Testis (tissue), 3 donors: ENCODE results near the gene BHLHE40. TPM values are rescaled to one million over a fixed set of nuclear protein-coding genes. Genes with fewer than 3 reads are reported as not detected.

Experiments used
- DNase-seq: peaks from one replicate; pipeline ENCODE4 v3.0.0-alpha.2; 2019
- H3K27ac ChIP-seq, 2 donors: fragments of 200-600 bp; sonication (generic); one replicate each; pipeline ENCODE4 v1.5.1; 2019
- H3K27me3 ChIP-seq: fragments of 200-600 bp; sonication (generic); one replicate; pipeline ENCODE4 v1.5.1; 2019
- H3K36me3 ChIP-seq: fragments of 200-600 bp; sonication (generic); one replicate; pipeline ENCODE4 v1.5.1; 2017; ENCODE audit warnings: low read depth; ENCODE audit errors: missing control alignments
- H3K4me1 ChIP-seq: fragments of 200-600 bp; sonication (generic); one replicate; pipeline ENCODE4 v1.5.1; 2019
- H3K4me3 ChIP-seq, 2 donors: fragments of 200-600 bp; sonication (generic); one replicate each; pipeline ENCODE4 v1.5.1; 2017 to 2019
- H3K9me3 ChIP-seq: fragments of 200-600 bp; sonication (generic); one replicate; pipeline ENCODE4 v1.5.1; 2017
- POLR2A ChIP-seq: fragments of 450-650 bp; IDR thresholded peaks from one replicate; pipeline ENCODE4 v1.6.1; 2017; ENCODE audit warnings: antibody characterized with exemption, mild to moderate bottlenecking, moderate library complexity
- WGBS, 2 donors: methylation state at CpG; one replicate each; pipeline ENCODE4 v1.1.5; 2018; 5-methylcytosine and 5-hydroxymethylcytosine counted together
- intact Hi-C: fragments of 100-400 bp; cut with DNase I; formaldehyde crosslinking; loops from one replicate; pipeline ENCODE4 v1.15.1; 2023; ENCODE audit warnings: low total_unique reads
- polyA plus RNA-seq: library from polyadenylated mRNA; stranded (reverse); fragments of 350-450 nt; fragmentation: Illumina TruSeq; extraction: RNeasy Lipid Tissue Mini Kit (QIAGEN cat#74804); gene quantifications from one replicate; pipeline ENCODE4 v1.2.3, GENCODE V29; 2014; ENCODE audit warnings: low read depth, low replicate concordance; ENCODE audit not compliant: insufficient read depth
- total RNA-seq, 2 donors: library from RNA; depleted of rRNA; stranded (reverse); fragments of >200 nt; gene quantifications; one replicate each; pipeline ENCODE4 v1.2.3, GENCODE V29; 2016
- TF ChIP-seq, protein P1 (sequence below), 3 experiments: fragments of 450-650 bp in 2 of 3; fragments of 200-600 bp in 1 of 3; sonication (generic) in 1 of 3; IDR thresholded peaks; one replicate each; pipeline ENCODE4 v1.5.1; 2016 to 2019; ENCODE audit warnings: antibody characterized with exemption in 3 of 3, mild to moderate bottlenecking in 2 of 3, moderate library complexity in 1 of 3

The BHLHE40 gene
- total and polyA plus RNA-seq, 3 donors from 2014 or later: 26.2 to 40.6 (median 28.7) TPM

DNA sequence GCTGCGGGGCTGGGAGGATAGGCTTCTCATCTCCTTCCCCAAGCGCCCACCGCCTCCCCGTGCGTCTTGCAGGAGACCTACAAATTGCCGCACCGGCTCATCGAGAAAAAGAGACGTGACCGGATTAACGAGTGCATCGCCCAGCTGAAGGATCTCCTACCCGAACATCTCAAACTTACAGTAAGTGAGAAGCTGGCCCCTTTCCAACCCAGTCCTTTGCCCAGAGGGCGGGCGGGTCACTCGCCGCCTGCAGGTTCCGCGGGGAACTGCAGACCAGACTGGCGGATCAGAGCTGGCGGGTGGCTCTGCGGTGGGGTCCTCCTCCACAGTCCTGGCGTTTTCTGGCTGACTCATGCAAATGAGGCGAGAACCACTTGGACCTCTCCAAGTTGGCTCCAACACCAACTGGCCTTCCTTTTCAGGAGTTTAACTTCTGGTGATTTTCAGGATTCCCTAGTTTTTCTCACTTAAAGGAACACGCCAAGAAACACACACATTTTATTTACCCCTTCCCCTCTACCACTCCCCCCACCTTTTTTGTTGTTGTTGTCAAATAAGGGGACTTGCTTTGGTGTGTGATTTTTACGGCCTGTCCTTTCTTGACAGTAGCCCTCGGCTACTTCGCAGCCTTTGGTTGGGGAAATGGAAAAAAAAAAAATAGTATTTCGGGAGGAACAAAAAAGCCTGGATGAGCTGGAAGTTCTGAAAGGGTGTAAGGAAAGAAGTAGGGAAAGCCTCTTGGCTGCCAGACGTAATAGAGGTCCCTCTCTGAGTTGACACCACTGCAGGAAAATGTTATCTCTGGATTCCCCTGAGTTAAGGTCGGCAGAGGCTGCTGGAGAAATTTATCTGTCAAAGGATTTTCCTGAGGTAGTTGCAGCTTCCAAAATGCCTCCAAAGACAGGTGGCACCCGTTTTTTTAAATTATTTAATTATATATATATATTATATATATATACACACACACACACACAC, 1.3 kb downstream of the BHLHE40 start:
- Histone ChIP-seq H3K27ac (peak overlapping the region; percentile 94 to 97), H3K4me3 (peak overlapping the region; percentile 77 to 92), H3K27me3 (no peaks in the 10 kb centered on the region), H3K9me3 (no peaks in the 10 kb centered on the region), H3K36me3 (no peaks in the 10 kb centered on the region), H3K4me1 (peaks cover 40% of the 10 kb centered on the region)
- 7 to 10% methylated on average over 19 to 32 of the region's 32 CpGs for WGBS, 2 donors
- DNase-seq: peak; percentile 93
- intact Hi-C loops: loop anchor here (10.0 kb wide), 1 partner anchor 256 kb away; no protein-coding TSS in a partner anchor
- no peak for TF ChIP-seq POLR2A
- TF ChIP-seq, protein P1, sequence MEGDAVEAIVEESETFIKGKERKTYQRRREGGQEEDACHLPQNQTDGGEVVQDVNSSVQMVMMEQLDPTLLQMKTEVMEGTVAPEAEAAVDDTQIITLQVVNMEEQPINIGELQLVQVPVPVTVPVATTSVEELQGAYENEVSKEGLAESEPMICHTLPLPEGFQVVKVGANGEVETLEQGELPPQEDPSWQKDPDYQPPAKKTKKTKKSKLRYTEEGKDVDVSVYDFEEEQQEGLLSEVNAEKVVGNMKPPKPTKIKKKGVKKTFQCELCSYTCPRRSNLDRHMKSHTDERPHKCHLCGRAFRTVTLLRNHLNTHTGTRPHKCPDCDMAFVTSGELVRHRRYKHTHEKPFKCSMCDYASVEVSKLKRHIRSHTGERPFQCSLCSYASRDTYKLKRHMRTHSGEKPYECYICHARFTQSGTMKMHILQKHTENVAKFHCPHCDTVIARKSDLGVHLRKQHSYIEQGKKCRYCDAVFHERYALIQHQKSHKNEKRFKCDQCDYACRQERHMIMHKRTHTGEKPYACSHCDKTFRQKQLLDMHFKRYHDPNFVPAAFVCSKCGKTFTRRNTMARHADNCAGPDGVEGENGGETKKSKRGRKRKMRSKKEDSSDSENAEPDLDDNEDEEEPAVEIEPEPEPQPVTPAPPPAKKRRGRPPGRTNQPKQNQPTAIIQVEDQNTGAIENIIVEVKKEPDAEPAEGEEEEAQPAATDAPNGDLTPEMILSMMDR (IDR thresholded peaks at IDR 0.05): peak; percentile 91 to 95 (median 93)

DNA sequence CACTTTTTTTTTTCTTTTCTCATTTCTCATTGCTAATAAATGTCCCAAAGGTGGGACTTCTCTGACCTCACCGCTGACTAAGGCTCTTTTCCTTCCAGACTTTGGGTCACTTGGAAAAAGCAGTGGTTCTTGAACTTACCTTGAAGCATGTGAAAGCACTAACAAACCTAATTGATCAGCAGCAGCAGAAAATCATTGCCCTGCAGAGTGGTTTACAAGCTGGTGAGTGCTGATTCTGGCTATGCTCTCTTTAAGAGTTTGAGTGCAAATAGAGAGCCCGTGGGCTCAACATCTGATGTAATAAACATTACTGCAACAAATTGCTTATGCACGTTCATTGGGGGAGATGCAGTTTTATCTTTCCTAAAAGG, 2.0 kb downstream of the BHLHE40 start:
- peak overlapping the region in 1 of 2 donors; percentile 97 for H3K27ac ChIP-seq
- TF ChIP-seq, protein P1 (IDR thresholded peaks at IDR 0.05): no peak
- no peak for TF ChIP-seq POLR2A
- 29 to 41% methylated on average over 3 of the region's 3 CpGs for WGBS, 2 donors
- no peak for DNase-seq
- peaks cover 48% of the 10 kb centered on the region for H3K4me1 ChIP-seq
- no peaks in the 10 kb centered on the region for H3K27me3 ChIP-seq
- intact Hi-C loops: loop anchor here (10.0 kb wide), 1 partner anchor 256 kb away; no protein-coding TSS in a partner anchor
- no peaks in the 10 kb centered on the region for H3K9me3 ChIP-seq
- no peaks in the 10 kb centered on the region for H3K36me3 ChIP-seq
- H3K4me3 ChIP-seq: peak overlapping the region; percentile 77 to 92

DNA sequence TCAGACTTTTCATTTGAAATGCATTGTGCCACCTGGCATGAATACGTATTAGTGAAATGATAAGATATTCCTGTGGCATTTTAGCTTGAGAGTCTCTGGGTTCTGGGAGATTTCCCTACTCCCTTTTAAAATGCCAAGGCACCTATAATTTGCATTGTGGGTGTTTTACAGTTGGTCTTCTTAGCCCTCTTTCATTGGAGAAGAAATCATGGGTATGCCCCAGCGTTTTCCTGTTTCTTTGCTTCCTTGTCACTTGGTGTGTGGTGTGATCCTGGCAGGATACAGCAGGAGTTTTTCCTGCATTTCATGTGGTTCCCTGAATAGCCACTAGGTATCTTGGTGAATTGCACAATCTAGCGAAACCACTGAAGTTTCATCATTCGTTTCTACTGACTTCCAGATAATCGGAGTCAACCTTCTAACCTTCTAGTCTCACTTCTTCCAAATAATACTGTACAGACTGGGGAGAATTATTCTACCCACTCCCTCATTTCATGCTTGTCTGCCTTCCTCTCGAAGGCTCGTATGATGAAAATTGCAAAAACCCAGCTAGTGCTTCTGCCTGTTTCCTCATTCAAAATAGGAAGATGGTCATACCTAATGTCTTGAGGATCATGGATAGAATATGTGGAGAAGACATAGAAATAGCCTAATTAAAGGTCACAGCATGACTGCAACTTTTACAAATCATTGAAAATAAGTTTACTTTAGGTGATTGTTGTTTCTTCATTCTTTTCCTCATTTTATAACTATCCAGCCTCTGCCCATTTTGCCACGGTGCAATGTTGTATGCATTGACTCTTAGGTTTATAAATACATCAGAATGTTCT, 2.6 kb downstream of the BHLHE40 start:
- intact Hi-C loops: loop anchor here (10.0 kb wide), 1 partner anchor 257 kb away; no protein-coding TSS in a partner anchor
- no peak for TF ChIP-seq POLR2A
- TF ChIP-seq, protein P1 (IDR thresholded peaks at IDR 0.05): peak; percentile 42 to 50 (median 49)
- WGBS, 2 donors: 50 to 56% methylated on average over 8 of the region's 8 CpGs
- Histone ChIP-seq H3K36me3 (no peaks in the 10 kb centered on the region), H3K4me3 (peak overlapping the region in 1 of 2 donors; percentile 92), H3K27ac (peak overlapping the region in 1 of 2 donors; percentile 28), H3K9me3 (no peaks in the 10 kb centered on the region), H3K4me1 (peaks cover 52% of the 10 kb centered on the region), H3K27me3 (no peaks in the 10 kb centered on the region)
- no peak for DNase-seq

DNA sequence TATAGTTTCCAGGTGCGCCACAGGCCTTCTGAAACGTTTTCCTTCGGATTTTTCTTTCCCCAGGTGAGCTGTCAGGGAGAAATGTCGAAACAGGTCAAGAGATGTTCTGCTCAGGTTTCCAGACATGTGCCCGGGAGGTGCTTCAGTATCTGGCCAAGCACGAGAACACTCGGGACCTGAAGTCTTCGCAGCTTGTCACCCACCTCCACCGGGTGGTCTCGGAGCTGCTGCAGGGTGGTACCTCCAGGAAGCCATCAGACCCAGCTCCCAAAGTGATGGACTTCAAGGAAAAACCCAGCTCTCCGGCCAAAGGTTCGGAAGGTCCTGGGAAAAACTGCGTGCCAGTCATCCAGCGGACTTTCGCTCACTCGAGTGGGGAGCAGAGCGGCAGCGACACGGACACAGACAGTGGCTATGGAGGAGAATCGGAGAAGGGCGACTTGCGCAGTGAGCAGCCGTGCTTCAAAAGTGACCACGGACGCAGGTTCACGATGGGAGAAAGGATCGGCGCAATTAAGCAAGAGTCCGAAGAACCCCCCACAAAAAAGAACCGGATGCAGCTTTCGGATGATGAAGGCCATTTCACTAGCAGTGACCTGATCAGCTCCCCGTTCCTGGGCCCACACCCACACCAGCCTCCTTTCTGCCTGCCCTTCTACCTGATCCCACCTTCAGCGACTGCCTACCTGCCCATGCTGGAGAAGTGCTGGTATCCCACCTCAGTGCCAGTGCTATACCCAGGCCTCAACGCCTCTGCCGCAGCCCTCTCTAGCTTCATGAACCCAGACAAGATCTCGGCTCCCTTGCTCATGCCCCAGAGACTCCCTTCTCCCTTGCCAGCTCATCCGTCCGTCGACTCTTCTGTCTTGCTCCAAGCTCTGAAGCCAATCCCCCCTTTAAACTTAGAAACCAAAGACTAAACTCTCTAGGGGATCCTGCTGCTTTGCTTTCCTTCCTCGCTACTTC, 3.8 kb downstream of the BHLHE40 start:
- no peak for DNase-seq

More for the DNA sequence above, 3.8 kb downstream of the BHLHE40 start:
- WGBS, 2 donors: 49 to 73% methylated on average over 40 of the region's 40 CpGs
- TF ChIP-seq POLR2A: no peak
- TF ChIP-seq, protein P1 (IDR thresholded peaks at IDR 0.05): no peak
- intact Hi-C loops: loop anchor here (10.0 kb wide), 1 partner anchor 258 kb away; no protein-coding TSS in a partner anchor
- no peaks in the 10 kb centered on the region for H3K27me3 ChIP-seq
- peak overlapping the region in 1 of 2 donors; percentile 89 for H3K27ac ChIP-seq
- peaks cover 50% of the 10 kb centered on the region for H3K4me1 ChIP-seq
- H3K9me3 ChIP-seq: no peaks in the 10 kb centered on the region
- H3K36me3 ChIP-seq: no peaks in the 10 kb centered on the region
- H3K4me3 ChIP-seq: no peak overlapping the region
